GM19467 (cell line): ENCODE data around the gene PRSS53.
A peak's percentile ranks its signal among the peaks of the same experiment; 100 is the strongest.
"Not testable (repeated sequence)": the region's sequence is repeated elsewhere in the genome, so short reads cannot be mapped to it uniquely, and the experiment has no call there.

ENCODE experiments used
- ATAC-seq: cut with Tn5 transposase; IDR thresholded peaks from one replicate; pipeline ENCODE4 v1.9.1; 2021; ENCODE audit warnings: mild to moderate bottlenecking, moderate library complexity; ENCODE audit not compliant: unreplicated experiment

The PRSS53 gene

GRCh38 chr16:31118223-31119155 lies 29.7 kb upstream of the PRSS53 start:
- ATAC-seq: no peak

DNA sequence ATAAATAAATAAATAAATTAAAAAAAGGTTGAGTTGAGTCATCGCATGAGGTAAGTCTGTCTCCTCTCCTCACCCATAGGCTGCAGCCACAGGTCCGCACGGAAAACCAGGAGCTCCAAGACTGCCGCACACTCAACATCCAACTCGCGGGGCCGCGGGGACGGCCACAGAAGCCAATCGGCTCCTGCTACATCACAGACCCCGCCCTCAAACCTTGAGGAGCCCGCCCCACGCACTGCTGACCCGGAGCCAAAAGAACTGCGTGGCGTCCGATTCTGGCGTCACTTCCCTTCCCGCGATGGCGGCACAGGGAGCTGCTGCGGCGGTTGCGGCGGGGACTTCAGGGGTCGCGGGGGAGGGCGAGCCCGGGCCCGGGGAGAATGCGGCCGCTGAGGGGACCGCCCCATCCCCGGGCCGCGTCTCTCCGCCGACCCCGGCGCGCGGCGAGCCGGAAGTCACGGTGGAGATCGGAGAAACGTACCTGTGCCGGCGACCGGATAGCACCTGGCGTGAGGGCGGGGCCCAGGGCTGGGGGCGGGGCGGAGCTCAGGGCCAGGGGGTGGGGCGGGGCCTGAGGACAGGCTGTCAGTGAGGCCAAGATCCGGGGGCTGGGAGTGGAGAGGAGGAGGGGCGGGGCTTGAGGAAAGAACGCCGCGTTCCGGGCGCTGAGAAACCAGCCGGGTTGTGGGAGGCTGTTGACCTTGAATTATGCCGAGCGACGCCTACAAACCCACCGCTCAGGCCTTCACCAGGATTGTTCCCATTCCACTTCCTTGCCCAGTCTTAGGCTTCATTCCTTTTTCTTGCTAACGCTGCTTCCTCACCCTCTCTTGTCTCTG lies 28.9 kb upstream of the PRSS53 start, which contains the start of gene KAT8:
KAT8 (plus strand) TSS at position 281 of the 839 bp plus-strand sequence; CDS start at position 299, 18 bp downstream.
- peak; percentile 83 for ATAC-seq

- no peak for ATAC-seq
Observed at GRCh38 chr16:31114468-31114867, 25.7 kb upstream of the PRSS53 start.

GRCh38 chr16:31113121-31114120 lies 24.7 kb upstream of the PRSS53 start:
- ATAC-seq: no peak

DNA sequence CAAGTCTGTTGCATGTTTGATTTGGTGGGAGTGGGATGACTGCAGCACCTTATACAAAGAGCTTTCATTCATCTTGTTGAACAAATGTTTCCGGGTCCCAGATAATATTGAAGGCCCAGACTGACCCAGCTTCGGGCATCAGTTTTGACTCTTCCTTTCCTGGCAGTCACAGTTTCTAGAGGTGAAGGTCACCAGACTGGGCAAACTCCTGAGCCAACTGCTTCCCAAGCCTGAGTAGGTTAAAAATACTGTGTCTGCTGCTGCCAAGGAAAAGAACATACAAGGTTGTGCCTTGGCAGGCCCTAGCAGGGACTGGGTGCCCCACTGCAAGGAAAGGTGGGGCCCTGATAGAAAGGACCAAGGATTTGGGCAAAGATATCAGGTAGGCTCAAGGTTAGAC lies 24.0 kb upstream of the PRSS53 start:
- no peak for ATAC-seq

DNA sequence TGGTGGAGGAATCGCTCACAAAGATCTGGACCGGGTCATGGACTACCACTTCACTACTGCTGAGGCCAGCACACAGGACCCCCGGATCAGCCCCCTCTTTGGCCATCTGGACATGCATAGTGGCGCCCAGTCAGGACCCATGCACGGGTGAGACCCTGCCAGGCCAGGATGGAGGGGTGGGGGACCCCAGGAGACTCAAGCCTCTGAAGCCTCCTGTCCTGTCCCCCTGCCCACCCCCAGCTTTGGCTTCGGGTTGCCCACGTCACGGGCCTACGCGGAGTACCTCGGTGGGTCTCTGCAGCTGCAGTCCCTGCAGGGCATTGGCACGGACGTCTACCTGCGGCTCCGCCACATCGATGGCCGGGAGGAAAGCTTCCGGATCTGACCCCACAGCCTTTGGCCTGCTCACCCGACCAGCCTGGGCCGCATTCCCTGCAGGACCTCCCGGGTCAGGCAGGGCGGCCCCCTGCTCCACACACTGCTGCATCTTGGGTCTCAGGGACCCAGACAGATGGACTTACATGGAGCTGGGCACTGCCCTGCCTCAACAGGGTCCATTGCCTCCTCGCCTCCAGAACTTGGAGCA lies 23.2 kb upstream of the PRSS53 start:
- ATAC-seq: no peak

DNA sequence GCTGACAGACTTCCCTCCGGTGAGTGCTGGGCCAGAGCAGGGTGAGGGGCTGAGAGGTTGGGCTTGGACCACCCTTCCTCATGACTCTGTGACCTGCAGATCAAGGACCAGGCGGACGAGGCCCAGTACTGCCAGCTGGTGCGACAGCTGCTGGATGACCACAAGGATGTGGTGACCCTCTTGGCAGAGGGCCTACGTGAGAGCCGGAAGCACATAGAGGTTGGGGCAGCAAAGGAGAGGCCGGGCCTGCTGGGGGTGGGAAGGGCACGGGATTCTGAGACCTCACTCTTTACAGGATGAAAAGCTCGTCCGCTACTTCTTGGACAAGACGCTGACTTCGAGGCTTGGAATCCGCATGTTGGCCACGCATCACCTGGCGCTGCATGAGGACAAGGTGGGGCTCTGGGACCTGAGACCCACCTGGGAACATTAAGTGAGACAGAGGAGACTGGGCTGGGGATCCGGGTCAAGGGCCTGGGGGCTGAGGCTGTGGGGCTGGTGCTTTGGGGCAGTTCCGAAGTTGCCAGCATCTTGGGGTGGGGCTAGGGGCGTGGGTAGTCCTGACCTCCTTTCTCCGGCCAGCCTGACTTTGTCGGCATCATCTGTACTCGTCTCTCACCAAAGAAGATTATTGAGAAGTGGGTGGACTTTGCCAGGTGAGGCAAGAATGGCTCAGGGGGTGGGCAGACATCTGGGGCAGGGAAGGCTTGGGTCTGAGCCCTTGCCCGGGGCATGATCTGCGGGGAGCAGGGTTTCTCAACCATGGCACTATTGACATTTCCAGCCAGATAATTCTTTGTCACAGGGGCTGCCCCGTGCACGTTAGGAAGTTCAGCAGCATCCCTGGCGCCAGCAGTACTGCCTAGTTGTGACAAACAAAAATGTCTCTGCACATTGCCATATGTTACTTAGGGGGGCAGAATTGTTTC lies 21.6 kb upstream of the PRSS53 start:
- no peak for ATAC-seq

- ATAC-seq: no peak
Observed at GRCh38 chr16:31109622-31110021, 20.9 kb upstream of the PRSS53 start.

- ATAC-seq: no peak
Observed at GRCh38 chr16:31108794-31109558, 20.2 kb upstream of the PRSS53 start.

- peak; percentile 79 for ATAC-seq
Observed at GRCh38 chr16:31108035-31108793, 19.5 kb upstream of the PRSS53 start, which contains the start of gene BCKDK. Gene BCKDK, plus strand, starts transcription at chr16:31108386. Its CDS starts 838 bp downstream, at chr16:31109224.

GRCh38 chr16:31107465-31107867 lies 18.7 kb upstream of the PRSS53 start:
- no peak for ATAC-seq

DNA sequence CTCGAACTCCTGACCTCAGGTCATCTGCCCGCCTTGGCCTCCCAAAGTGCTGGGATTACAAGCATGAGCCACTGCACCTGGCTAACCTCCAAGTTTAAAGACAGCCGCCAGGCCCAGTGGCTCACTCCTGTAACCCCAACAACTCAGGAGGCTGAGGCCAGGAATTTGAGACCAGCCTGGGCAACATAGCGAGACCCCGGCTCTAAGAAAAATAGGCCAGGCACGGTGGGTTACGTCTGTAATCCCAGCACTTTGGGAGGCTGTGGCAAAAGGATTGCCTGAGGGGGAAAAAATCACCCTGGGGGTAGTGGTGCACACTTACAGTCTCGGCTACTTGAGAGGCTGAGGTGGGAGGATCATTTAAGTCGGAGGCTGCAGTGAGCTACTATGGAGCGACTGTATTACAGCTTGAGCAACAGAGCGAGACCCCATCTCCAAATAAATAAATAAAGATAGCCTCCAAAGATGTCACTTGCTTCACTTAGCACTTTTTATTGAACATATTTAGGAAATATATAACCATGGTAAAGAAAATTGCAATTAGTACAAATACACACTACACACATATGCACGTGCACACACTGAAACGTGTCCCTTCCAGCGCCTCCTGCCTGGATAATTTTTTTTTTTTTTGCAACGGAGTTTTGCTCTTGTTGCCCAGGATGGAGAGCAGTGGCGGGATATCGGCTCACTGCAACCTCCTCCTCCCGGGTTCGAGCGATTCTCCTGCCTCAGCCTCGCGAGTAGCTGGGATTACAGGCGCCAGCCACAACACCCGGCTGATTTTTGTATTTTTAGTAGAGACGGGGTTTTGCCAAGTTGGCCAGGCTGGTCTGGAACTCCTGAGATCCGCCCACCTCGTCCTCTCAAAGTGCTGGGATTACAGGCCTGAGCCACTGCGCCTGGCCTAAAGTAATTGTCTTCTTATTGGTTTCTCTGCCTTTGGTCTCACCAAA lies 18.0 kb upstream of the PRSS53 start:
- ATAC-seq: no peak

DNA sequence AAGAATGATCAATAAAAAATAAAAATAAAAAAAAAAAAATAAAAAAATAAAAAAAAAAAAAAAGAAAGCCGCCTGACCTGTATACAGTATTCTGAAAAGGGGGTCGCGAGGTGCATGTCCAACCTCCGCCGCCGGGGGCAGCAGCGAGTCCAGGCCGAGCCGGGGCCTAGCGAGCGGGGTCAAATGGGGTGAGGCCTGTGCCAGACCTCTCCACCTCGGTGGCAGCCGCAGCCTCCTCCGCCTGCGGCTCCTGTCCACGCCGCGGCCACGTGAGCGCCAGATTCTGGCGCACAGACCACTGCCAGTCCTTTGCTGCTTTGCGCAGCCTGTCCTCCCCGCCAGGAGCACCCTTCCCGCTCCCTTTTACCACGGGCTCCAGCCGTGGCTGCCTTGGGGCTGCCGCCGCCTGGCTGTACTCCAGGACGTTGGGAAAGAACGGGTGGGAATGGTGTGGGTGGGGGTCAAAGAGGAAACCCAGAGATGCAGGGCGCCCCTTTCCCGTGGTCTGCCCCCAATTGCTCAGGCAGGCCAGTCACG lies 17.0 kb upstream of the PRSS53 start:
- peak; percentile 52 for ATAC-seq

GRCh38 chr16:31100876-31101641 lies 12.3 kb upstream of the PRSS53 start:
- not testable (repeated sequence) for ATAC-seq
